ENCODE data around the gene COX7B. TPM values are rescaled to one million over a fixed set of nuclear protein-coding genes. Genes with fewer than 3 reads are reported as not detected.

COX7B gene
- total RNA-seq = 372 and 611 TPM in 2 replicates

GRCh38 chrX:77899081-77899828, at the start of gene COX7B:
Gene COX7B, plus strand, starts transcription at chrX:77899468. Its CDS starts 86 bp downstream, at chrX:77899554.

GRCh38 chrX:77894921-77895886, 4.1 kb upstream of the COX7B start, which contains the start of gene MAGT1:
Gene MAGT1, minus strand, starts transcription at chrX:77895435. Its CDS starts 25 bp downstream, at chrX:77895410.

GRCh38 chrX:77910108-77910840, 11.0 kb downstream of the COX7B start, which contains the start of gene ATP7A:
Gene ATP7A, plus strand, starts transcription at chrX:77910693. Its CDS starts 60,949 bp downstream, at chrX:77971642.

Other genes with a start within 250 kb of the COX7B start
- gene ATRX, start 113.3 kb upstream of the COX7B start, total RNA-seq = 83.8 and 88.8 TPM in 2 replicates
- gene MAGT1, start 4.0 kb upstream of the COX7B start, total RNA-seq = 105 and 119 TPM in 2 replicates
- 13.3 and 13.5 TPM in 2 replicates for gene ATP7A, start 11.2 kb downstream of the COX7B start, total RNA-seq
- not detected in 2 replicates for gene PGAM4, start 70.2 kb downstream of the COX7B start, total RNA-seq
- 321 and 382 TPM in 2 replicates for gene PGK1, start 204.8 kb downstream of the COX7B start, total RNA-seq
- 19.5 and 21.3 TPM in 2 replicates for gene TAF9B, start 240.2 kb downstream of the COX7B start, total RNA-seq